ENCODE results near the gene LRRN2. TPM values are rescaled to one million over a fixed set of nuclear protein-coding genes. Genes with fewer than 3 reads are reported as not detected.

LRRN2 gene
- total and polyA plus RNA-seq, 8 donors, result 0.43 to 4.1 (median 1.0) TPM; not detected in 2

- Histone ChIP-seq H3K27me3 (peaks cover 0 to 38% (median 0%) of the 10 kb centered on the region in 3 donors), H3K27ac (no peak overlapping the region), H3K9me3 (no peaks in the 10 kb centered on the region), H3K4me3 (no peak overlapping the region), H3K36me3 (no peaks in the 10 kb centered on the region), H3K4me1 (peaks cover 0 to 3% (median 0%) of the 10 kb centered on the region in 4 donors)
- TF ChIP-seq EP300 (IDR thresholded peaks at IDR 0.05), result no peak
- no peak for TF ChIP-seq POLR2A (IDR thresholded peaks at IDR 0.05)
- TF ChIP-seq POLR2AphosphoS5 (IDR thresholded peaks at IDR 0.05), result no peak
- intact Hi-C loops (cut with DNase I; ENCODE audit: low total_unique reads), result no loop called here
- 76 to 86% (median 82%) methylated on average over 1 to 3 of the region's 3 CpGs for WGBS, 5 donors
- no peak for DNase-seq
These were observed 56.7 kb downstream of the LRRN2 start for GRCh38 chr1:204628868-204629267.

GRCh38 chr1:204627436-204627835 lies 58.1 kb downstream of the LRRN2 start:
- Histone ChIP-seq H3K27ac (no peak overlapping the region), H3K36me3 (no peaks in the 10 kb centered on the region), H3K4me3 (no peak overlapping the region), H3K9me3 (no peaks in the 10 kb centered on the region), H3K4me1 (peaks cover 0 to 13% (median 3%) of the 10 kb centered on the region in 4 donors), H3K27me3 (peaks cover 0 to 38% (median 0%) of the 10 kb centered on the region in 3 donors)
- intact Hi-C loops (cut with DNase I; ENCODE audit: low total_unique reads), result no loop called here
- WGBS, 5 donors, result 74 to 93% (median 83%) methylated on average over 4 of the region's 4 CpGs
- DNase-seq, result no peak
- TF ChIP-seq POLR2AphosphoS5 (IDR thresholded peaks at IDR 0.05) (no peak), POLR2A (IDR thresholded peaks at IDR 0.05) (no peak), EP300 (IDR thresholded peaks at IDR 0.05) (no peak), CTCF (IDR thresholded peaks at IDR 0.05) (no peak)

- H3K4me3 ChIP-seq, result no peak overlapping the region
- H3K27me3 ChIP-seq, result peaks cover 0 to 38% (median 0%) of the 10 kb centered on the region in 3 donors
- H3K27ac ChIP-seq, result no peak overlapping the region
- WGBS, 5 donors, result 71 to 87% (median 82%) methylated on average over 7 of the region's 7 CpGs
- DNase-seq, result no peak
- no peaks in the 10 kb centered on the region for H3K9me3 ChIP-seq
- TF ChIP-seq CTCF (IDR thresholded peaks at IDR 0.05) (no peak), POLR2AphosphoS5 (IDR thresholded peaks at IDR 0.05) (no peak), EP300 (IDR thresholded peaks at IDR 0.05) (no peak), POLR2A (IDR thresholded peaks at IDR 0.05) (no peak)
- peaks cover 0 to 19% (median 4%) of the 10 kb centered on the region in 4 donors for H3K4me1 ChIP-seq
- H3K36me3 ChIP-seq, result no peaks in the 10 kb centered on the region
- intact Hi-C loops (cut with DNase I; ENCODE audit: low total_unique reads), result no loop called here
These were observed 59.2 kb downstream of the LRRN2 start for GRCh38 chr1:204626381-204626780.

DNA sequence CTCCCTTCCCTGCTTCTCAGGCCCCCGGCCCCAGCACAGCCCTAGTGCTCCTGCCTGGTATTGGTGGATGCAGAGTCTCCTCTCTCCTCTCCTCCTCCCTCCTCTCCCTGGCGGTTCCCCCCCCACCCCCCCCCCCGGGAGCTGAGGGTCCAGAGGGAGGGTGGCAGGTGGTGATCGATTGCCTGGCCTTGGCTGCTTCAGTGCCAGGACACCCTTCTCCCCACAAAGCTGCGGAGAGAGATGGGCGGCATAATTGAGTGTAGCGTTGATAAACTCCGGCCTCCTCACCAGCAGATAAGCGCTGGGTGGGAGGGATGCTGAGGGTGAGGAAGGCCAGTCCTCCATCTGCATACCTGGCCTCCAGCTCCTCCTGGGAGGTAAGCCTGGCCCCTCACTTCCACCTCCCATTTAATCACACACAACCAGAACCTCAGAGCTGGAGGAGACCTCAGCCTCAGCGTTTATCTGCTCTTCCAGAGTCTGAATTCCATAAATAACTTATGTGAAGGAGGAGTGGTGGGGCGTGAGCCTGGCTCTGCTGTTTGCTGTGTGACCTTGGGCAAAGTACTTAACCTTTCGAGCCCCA lies 60.8 kb downstream of the LRRN2 start:
- Histone ChIP-seq H3K36me3 (no peaks in the 10 kb centered on the region), H3K27ac (no peak overlapping the region), H3K4me3 (no peak overlapping the region), H3K9me3 (no peaks in the 10 kb centered on the region), H3K27me3 (peaks cover 0 to 26% (median 0%) of the 10 kb centered on the region in 3 donors), H3K4me1 (peaks cover 0 to 27% (median 5%) of the 10 kb centered on the region in 4 donors)
- intact Hi-C loops (cut with DNase I; ENCODE audit: low total_unique reads), result no loop called here
- no peak for TF ChIP-seq CTCF (IDR thresholded peaks at IDR 0.05)
- WGBS, 5 donors, result 28 to 51% (median 39%) methylated on average over 11 to 12 of the region's 12 CpGs
- DNase-seq, result peak in 1 of 2 donors; percentile 15

DNA sequence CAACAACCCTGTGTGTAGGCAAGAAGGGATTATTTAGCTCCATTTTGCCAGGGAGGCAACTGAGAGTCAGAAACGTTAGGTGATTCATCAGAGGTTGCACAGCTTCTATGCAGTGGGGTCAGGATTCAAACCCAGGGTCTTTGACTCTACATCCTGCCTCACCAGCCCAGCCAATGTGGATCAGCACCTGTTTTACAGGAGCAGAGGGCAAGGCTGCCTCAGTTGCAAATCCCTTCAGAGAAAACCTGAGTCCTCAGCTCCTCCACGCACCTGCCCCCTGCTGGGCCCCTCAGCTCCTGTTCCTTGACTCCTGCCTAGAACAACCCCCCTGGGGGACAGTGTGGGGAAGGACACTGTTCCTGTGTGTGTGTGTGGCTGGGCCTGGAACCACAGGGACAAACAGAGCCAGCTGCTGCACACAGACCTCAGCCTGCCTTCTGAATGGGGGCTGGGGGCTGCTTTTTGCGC lies 61.6 kb downstream of the LRRN2 start:
- Histone ChIP-seq H3K27me3 (peaks cover 0 to 18% (median 0%) of the 10 kb centered on the region in 3 donors), H3K9me3 (no peaks in the 10 kb centered on the region), H3K4me3 (no peak overlapping the region), H3K4me1 (peaks cover 0 to 27% (median 5%) of the 10 kb centered on the region in 4 donors), H3K27ac (no peak overlapping the region), H3K36me3 (peaks cover 0 to 6% (median 0%) of the 10 kb centered on the region in 4 donors)
- peak in 1 of 2 donors; percentile 53 for DNase-seq
- WGBS, 5 donors, result 48 to 60% (median 56%) methylated on average over 2 to 3 of the region's 3 CpGs
- intact Hi-C loops (cut with DNase I; ENCODE audit: low total_unique reads), result no loop called here
- no peak for TF ChIP-seq EP300 (IDR thresholded peaks at IDR 0.05)
- TF ChIP-seq POLR2A (IDR thresholded peaks at IDR 0.05), result no peak
- no peak for TF ChIP-seq CTCF (IDR thresholded peaks at IDR 0.05)
- no peak for TF ChIP-seq POLR2AphosphoS5 (IDR thresholded peaks at IDR 0.05)

All from stomach (tissue), 9 donors.